Progenitor cell of endocrine pancreas (in vitro differentiated cells): ENCODE data around the gene MAML2. TPM values are rescaled to one million over a fixed set of nuclear protein-coding genes. Genes with fewer than 3 reads are reported as not detected.

ENCODE experiments used
- DNase-seq: peaks from one replicate; pipeline ENCODE4 v3.0.0; 2021; ENCODE audit warnings: low spot score; ENCODE audit not compliant: unreplicated experiment
- H3K27ac Mint-ChIP-seq: 2 replicates; pipeline ENCODE4 v1.8.0; 2021; ENCODE audit warnings: mild to moderate bottlenecking, moderate library complexity, mixed read lengths
- H3K27me3 Mint-ChIP-seq: 2 replicates; pipeline ENCODE4 v1.8.0; 2021; ENCODE audit warnings: mixed read lengths
- H3K36me3 Mint-ChIP-seq: 2 replicates; pipeline ENCODE4 v1.8.0; 2022; ENCODE audit warnings: mixed read lengths; ENCODE audit not compliant: insufficient read depth
- H3K4me1 Mint-ChIP-seq: 2 replicates; pipeline ENCODE4 v1.8.0; 2021; ENCODE audit warnings: low read depth, mixed read lengths
- H3K4me3 Mint-ChIP-seq: 2 replicates; pipeline ENCODE4 v1.8.0; 2021; ENCODE audit warnings: low read depth, mild to moderate bottlenecking, moderate library complexity, mixed read lengths
- H3K9me3 Mint-ChIP-seq: 2 replicates; pipeline ENCODE4 v1.8.0; 2021; ENCODE audit warnings: low read depth, mixed read lengths
- total RNA-seq: library from RNA; stranded (reverse); gene quantifications from 2 replicates; pipeline ENCODE4 v1.2.1, GENCODE V29; 2021
- TF ChIP-seq, protein P1 (sequence below): fragments of 200-600 bp; sonication (generic); IDR thresholded peaks from one replicate; pipeline ENCODE4 v1.5.0; 2021; ENCODE audit warnings: antibody characterized with exemption, mild to moderate bottlenecking; ENCODE audit not compliant: unreplicated experiment

The MAML2 gene
- total RNA-seq, 1 donor from 2014 or later: 17.6 TPM

GRCh38 chr11:96103102-96103501 lies 239.9 kb downstream of the MAML2 start:
- Mint-ChIP-seq H3K27ac (peak overlapping the region; percentile 22), H3K4me3 (no peak overlapping the region), H3K9me3 (peaks cover 3% of the 10 kb centered on the region), H3K27me3 (no peaks in the 10 kb centered on the region), H3K4me1 (peaks cover 53% of the 10 kb centered on the region), H3K36me3 (peaks cover 5% of the 10 kb centered on the region)
- DNase-seq: no peak
- TF ChIP-seq, protein P1, sequence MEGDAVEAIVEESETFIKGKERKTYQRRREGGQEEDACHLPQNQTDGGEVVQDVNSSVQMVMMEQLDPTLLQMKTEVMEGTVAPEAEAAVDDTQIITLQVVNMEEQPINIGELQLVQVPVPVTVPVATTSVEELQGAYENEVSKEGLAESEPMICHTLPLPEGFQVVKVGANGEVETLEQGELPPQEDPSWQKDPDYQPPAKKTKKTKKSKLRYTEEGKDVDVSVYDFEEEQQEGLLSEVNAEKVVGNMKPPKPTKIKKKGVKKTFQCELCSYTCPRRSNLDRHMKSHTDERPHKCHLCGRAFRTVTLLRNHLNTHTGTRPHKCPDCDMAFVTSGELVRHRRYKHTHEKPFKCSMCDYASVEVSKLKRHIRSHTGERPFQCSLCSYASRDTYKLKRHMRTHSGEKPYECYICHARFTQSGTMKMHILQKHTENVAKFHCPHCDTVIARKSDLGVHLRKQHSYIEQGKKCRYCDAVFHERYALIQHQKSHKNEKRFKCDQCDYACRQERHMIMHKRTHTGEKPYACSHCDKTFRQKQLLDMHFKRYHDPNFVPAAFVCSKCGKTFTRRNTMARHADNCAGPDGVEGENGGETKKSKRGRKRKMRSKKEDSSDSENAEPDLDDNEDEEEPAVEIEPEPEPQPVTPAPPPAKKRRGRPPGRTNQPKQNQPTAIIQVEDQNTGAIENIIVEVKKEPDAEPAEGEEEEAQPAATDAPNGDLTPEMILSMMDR: no peak

DNA sequence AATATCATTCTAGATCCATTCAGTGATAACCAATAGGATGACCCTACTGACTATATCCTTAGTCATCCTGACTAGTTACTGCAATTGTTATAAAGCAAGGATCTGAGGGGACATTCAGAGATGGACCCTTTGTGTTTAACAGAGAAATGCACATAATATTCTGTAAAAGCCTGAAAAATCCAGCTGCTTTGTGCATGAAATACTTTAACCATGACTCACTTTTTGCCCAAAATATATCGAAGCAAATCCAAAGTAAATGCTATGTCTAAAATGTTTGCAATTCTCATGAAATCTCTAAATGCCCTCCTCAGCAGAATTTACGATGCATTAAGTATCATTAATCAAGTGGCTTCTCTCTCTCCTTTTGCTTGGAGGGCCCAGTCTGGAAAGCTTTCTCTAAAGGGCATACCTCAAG lies 240.3 kb downstream of the MAML2 start:
- Mint-ChIP-seq H3K4me3 (no peak overlapping the region), H3K27ac (peak overlapping the region; percentile 22), H3K27me3 (no peaks in the 10 kb centered on the region), H3K4me1 (peaks cover 58% of the 10 kb centered on the region), H3K9me3 (peaks cover 3% of the 10 kb centered on the region), H3K36me3 (peaks cover 5% of the 10 kb centered on the region)
- DNase-seq: no peak
- TF ChIP-seq, protein P1: no peak

GRCh38 chr11:96101146-96101545 lies 241.8 kb downstream of the MAML2 start:
- Mint-ChIP-seq H3K9me3 (peaks cover 3% of the 10 kb centered on the region), H3K4me1 (peaks cover 59% of the 10 kb centered on the region), H3K27me3 (no peaks in the 10 kb centered on the region), H3K36me3 (peaks cover 5% of the 10 kb centered on the region), H3K27ac (peak overlapping the region; percentile 84), H3K4me3 (no peak overlapping the region)
- TF ChIP-seq, protein P1: no peak
- DNase-seq: no peak

- peaks cover 61% of the 10 kb centered on the region for H3K4me1 Mint-ChIP-seq
- H3K36me3 Mint-ChIP-seq: peaks cover 5% of the 10 kb centered on the region
- peaks cover 2% of the 10 kb centered on the region for H3K9me3 Mint-ChIP-seq
- TF ChIP-seq, protein P1: no peak
- no peaks in the 10 kb centered on the region for H3K27me3 Mint-ChIP-seq
- H3K27ac Mint-ChIP-seq: peak overlapping the region; percentile 94
- DNase-seq: no peak
- H3K4me3 Mint-ChIP-seq: no peak overlapping the region
These were observed 244.3 kb downstream of the MAML2 start for GRCh38 chr11:96098511-96099241.

DNA sequence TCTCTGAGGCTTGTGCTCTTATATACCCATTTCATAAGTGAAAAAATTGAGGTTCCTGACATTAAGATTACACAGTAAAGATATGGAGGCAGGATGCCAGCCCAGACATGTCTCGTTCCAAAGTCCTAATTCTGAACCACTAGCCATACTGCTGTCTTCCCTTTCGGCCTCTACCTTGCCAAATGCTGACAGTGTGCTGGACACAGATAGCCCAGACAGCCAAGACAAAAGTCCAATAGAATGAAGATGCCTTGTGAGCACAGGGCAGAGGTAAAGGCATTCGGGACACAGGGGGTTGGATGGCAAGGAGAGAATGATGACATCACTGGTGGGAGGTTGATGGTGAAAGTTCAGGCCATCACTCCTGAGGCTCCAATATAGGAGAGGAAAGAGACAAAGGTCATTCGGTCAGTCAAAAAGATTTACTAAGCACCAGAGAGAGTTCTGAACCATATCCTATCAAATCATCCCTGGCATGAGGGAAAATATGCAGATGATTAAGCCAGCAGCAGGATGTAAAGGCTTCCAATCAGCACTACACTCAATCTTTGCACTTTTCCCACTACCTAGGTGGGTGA lies 245.1 kb downstream of the MAML2 start:
- peaks cover 5% of the 10 kb centered on the region for H3K36me3 Mint-ChIP-seq
- H3K4me3 Mint-ChIP-seq: no peak overlapping the region
- no peak for DNase-seq
- TF ChIP-seq, protein P1: no peak
- H3K4me1 Mint-ChIP-seq: peaks cover 61% of the 10 kb centered on the region
- H3K9me3 Mint-ChIP-seq: no peaks in the 10 kb centered on the region
- H3K27me3 Mint-ChIP-seq: no peaks in the 10 kb centered on the region
- peak overlapping the region; percentile 94 for H3K27ac Mint-ChIP-seq
